MCF 10A (cell line): ENCODE measurements around the gene TMEM184A. TPM values are rescaled to one million over a fixed set of nuclear protein-coding genes. Genes with fewer than 3 reads are reported as not detected.

Experiments used
- BruUV-seq: library from RNA; stranded (reverse); fragments of 400-500 nt; replicated peaks from 2 replicates; lab custom pipeline; 2021; lab: Mats Ljungman, UMichigan
- CTCF ChIA-PET: fragments of 300-600 bp; sonication (Branson Sonifier 250); formaldehyde crosslinking; extraction: SDS; loops from one replicate; lab custom pipeline; 2021; ENCODE audit warnings: antibody characterized with exemption, inconsistent platforms; lab: Yijun Ruan, JAX
- POLR2A ChIA-PET: fragments of 300-600, 350-650 bp; sonication (Branson Sonifier 250); formaldehyde crosslinking; extraction: SDS; loops from one replicate; lab custom pipeline; 2020; ENCODE audit warnings: antibody characterized with exemption, inconsistent platforms; lab: Yijun Ruan, JAX
- DNase-seq: peaks from one replicate; pipeline ENCODE4 v3.0.0-alpha.2; 2018; ENCODE audit not compliant: unreplicated experiment
- H3K27ac Mint-ChIP-seq: one replicate; pipeline ENCODE4 v1.8.0; 2022; ENCODE audit warnings: mild to moderate bottlenecking, low read depth, mixed read lengths; ENCODE audit not compliant: unreplicated experiment
- H3K27me3 Mint-ChIP-seq: one replicate; pipeline ENCODE4 v1.8.0; 2022; ENCODE audit warnings: mixed read lengths; ENCODE audit not compliant: insufficient read depth, unreplicated experiment
- H3K36me3 Mint-ChIP-seq: one replicate; pipeline ENCODE4 v1.8.0; 2022; ENCODE audit warnings: mild to moderate bottlenecking, moderate library complexity, mixed read lengths; ENCODE audit not compliant: insufficient read depth, unreplicated experiment
- H3K4me1 Mint-ChIP-seq: one replicate; pipeline ENCODE4 v1.8.0; 2022; ENCODE audit warnings: mixed read lengths; ENCODE audit not compliant: insufficient read depth, unreplicated experiment
- H3K4me3 Mint-ChIP-seq: one replicate; pipeline ENCODE4 v1.8.0; 2022; ENCODE audit warnings: mild to moderate bottlenecking, moderate library complexity, mixed read lengths; ENCODE audit not compliant: unreplicated experiment
- H3K9me3 Mint-ChIP-seq: one replicate; pipeline ENCODE4 v1.8.0; 2022; ENCODE audit warnings: mixed read lengths; ENCODE audit not compliant: unreplicated experiment
- intact Hi-C: fragments of 100-400 bp; cut with micrococcal nuclease; formaldehyde crosslinking; loops from 2 replicates; pipeline ENCODE4 v1.14.1; 2022
- total RNA-seq: library from RNA; stranded (reverse); gene quantifications from 2 replicates; pipeline ENCODE4 v1.2.3, GENCODE V29; 2022
- TF ChIP-seq, protein P1 (sequence below): fragments of 200-600 bp; IDR thresholded peaks from one replicate; pipeline ENCODE4 v1.8.0; 2022; ENCODE audit warnings: antibody characterized with exemption, mild to moderate bottlenecking; ENCODE audit not compliant: unreplicated experiment

Gene TMEM184A
- total RNA-seq, 1 experiment from 2014 or later = 14.2 TPM

DNA sequence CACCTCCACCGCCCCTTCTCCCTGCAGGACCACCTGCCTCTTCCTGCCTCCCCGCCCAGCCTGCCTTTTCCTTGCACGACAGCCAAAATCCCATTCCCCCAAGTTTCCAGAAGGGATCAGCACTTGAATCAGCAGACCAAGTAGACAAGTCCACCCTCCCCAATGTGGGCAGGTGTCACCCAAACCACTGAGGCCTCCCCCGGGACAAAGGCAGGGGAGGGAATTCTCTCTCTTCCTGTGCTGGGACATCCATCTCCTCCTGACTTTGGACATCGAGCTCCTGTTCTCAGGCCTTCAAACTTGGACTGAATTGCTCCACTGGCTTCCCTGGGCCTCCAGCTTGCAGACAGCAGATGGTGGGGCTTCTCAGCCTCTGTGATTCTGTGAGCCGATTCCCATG is 35.4 kb upstream of the TMEM184A start:
- Mint-ChIP-seq H3K36me3 (no peaks in the 10 kb centered on the region), H3K27ac (no peak overlapping the region), H3K27me3 (peaks cover 88% of the 10 kb centered on the region), H3K4me3 (no peak overlapping the region), H3K4me1 (no peaks in the 10 kb centered on the region), H3K9me3 (peaks cover 11% of the 10 kb centered on the region)
- BruUV-seq = no TSS peak
- ChIA-PET POLR2A (interaction anchor here (0.7 kb wide), 1 partner anchor 36 kb away, joined by 3 read pairs; no protein-coding TSS in a partner anchor), CTCF (no interaction called here)
- intact Hi-C loops = no loop called here
- DNase-seq = no peak
- TF ChIP-seq, protein P1, sequence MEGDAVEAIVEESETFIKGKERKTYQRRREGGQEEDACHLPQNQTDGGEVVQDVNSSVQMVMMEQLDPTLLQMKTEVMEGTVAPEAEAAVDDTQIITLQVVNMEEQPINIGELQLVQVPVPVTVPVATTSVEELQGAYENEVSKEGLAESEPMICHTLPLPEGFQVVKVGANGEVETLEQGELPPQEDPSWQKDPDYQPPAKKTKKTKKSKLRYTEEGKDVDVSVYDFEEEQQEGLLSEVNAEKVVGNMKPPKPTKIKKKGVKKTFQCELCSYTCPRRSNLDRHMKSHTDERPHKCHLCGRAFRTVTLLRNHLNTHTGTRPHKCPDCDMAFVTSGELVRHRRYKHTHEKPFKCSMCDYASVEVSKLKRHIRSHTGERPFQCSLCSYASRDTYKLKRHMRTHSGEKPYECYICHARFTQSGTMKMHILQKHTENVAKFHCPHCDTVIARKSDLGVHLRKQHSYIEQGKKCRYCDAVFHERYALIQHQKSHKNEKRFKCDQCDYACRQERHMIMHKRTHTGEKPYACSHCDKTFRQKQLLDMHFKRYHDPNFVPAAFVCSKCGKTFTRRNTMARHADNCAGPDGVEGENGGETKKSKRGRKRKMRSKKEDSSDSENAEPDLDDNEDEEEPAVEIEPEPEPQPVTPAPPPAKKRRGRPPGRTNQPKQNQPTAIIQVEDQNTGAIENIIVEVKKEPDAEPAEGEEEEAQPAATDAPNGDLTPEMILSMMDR = no peak

DNA sequence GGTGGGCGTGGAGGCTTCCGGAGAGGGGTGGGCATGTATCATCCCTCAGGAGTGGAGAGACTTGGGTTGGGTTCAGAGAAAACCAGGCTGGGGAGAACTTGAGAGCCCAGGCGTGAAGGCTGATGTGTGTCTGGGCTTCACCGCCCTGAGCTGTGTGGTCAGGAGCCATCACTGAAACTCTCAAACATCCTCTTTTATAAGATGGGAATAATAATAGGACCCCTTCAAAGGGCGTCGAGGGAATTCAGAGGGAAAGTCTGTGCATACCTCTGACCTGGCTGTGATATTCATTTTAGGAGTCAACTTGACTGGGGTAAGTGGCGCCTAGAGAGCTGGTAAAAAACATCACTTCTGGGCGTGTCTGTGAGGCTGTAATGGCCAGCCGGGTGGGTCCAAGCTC is 34.9 kb upstream of the TMEM184A start:
- Mint-ChIP-seq H3K4me3 (no peak overlapping the region), H3K36me3 (no peaks in the 10 kb centered on the region), H3K4me1 (no peaks in the 10 kb centered on the region), H3K27me3 (peaks cover 82% of the 10 kb centered on the region), H3K9me3 (peaks cover 11% of the 10 kb centered on the region), H3K27ac (no peak overlapping the region)
- intact Hi-C loops = no loop called here
- BruUV-seq = no TSS peak
- CTCF ChIA-PET = interaction anchor here (0.6 kb wide), 1 partner anchor 382 kb away, joined by 3 read pairs; no protein-coding TSS in a partner anchor
- TF ChIP-seq, protein P1 = no peak
- POLR2A ChIA-PET = no interaction called here
- no peak for DNase-seq

GRCh38 chr7:1590476-1590875 is 34.5 kb upstream of the TMEM184A start:
- peaks cover 11% of the 10 kb centered on the region for H3K9me3 Mint-ChIP-seq
- intact Hi-C loops = no loop called here
- TF ChIP-seq, protein P1 = no peak
- CTCF ChIA-PET = interaction anchor here (0.6 kb wide), 1 partner anchor 383 kb away, joined by 3 read pairs; no protein-coding TSS in a partner anchor
- BruUV-seq = no TSS peak
- H3K36me3 Mint-ChIP-seq = no peaks in the 10 kb centered on the region
- no peaks in the 10 kb centered on the region for H3K4me1 Mint-ChIP-seq
- no peak overlapping the region for H3K27ac Mint-ChIP-seq
- DNase-seq = no peak
- H3K4me3 Mint-ChIP-seq = no peak overlapping the region
- H3K27me3 Mint-ChIP-seq = peaks cover 78% of the 10 kb centered on the region
- POLR2A ChIA-PET = no interaction called here

- Mint-ChIP-seq H3K27me3 (peaks cover 63% of the 10 kb centered on the region), H3K9me3 (no peaks in the 10 kb centered on the region), H3K27ac (no peak overlapping the region), H3K36me3 (no peaks in the 10 kb centered on the region), H3K4me1 (no peaks in the 10 kb centered on the region), H3K4me3 (no peak overlapping the region)
- TF ChIP-seq, protein P1 = no peak
- intact Hi-C loops = no loop called here
- POLR2A ChIA-PET = no interaction called here
- DNase-seq = no peak
- BruUV-seq = no TSS peak
- CTCF ChIA-PET = no interaction called here
Measured at GRCh38 chr7:1588978-1589377, 33.0 kb upstream of the TMEM184A start.
